Measurements from ENCODE around the gene PCDHA2.
"Not testable (repeated sequence)": the region's sequence is repeated elsewhere in the genome, so short reads cannot be mapped to it uniquely, and the experiment has no call there.

The PCDHA2 gene

DNA sequence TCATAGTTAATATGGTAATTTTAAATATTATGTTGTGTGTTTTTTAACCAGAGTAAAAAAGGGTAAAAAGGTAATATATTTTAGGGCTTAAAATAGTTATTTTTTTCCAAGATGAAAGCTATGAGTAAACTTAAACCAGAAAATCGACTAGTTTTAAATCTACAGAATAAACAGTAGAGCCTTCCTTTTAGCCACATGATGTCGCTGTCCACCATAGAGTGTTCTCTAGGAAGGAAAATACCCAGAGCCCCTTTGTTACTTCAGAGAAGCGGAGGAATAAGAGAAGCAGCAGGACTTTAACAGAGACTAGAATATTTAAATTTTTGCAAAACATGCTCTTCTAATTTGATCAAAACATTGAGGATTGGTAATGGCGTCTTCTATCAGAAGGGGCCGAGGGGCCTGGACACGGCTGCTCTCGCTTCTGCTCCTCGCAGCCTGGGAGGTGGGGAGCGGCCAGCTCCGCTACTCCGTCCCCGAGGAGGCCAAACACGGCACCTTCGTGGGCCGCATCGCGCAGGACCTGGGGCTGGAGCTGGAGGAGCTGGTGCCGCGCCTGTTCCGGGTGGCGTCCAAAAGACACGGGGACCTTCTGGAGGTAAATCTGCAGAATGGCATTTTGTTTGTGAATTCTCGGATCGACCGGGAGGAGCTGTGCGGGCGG is at the start of gene PCDHA2:
Gene PCDHA2, plus strand, starts transcription at position 258 of the 664 bp plus-strand sequence.
- DNase-seq (ENCODE audit: low spot score) = no peak

DNA sequence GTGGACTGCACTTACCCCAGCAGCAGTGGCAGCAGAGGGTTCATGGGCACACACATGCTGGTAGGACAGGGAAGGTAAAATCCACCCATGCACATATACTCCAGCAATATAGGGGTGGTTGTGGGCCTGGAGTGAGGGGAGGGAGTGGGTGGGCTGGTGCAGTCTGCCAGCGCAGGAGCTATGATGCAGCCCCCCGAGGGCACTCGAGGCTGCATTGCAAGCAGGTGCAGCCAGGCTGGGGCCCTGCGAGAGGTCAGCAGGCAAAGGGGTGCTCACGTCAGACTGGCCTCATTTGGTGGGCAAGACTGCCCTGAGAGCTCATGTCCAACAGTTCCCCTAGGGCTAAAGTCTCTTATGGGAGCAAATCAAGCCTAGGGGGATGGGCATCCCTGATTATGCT is 41.1 kb upstream of the PCDHA2 start:
- no peak for DNase-seq (ENCODE audit: low spot score)

DNA sequence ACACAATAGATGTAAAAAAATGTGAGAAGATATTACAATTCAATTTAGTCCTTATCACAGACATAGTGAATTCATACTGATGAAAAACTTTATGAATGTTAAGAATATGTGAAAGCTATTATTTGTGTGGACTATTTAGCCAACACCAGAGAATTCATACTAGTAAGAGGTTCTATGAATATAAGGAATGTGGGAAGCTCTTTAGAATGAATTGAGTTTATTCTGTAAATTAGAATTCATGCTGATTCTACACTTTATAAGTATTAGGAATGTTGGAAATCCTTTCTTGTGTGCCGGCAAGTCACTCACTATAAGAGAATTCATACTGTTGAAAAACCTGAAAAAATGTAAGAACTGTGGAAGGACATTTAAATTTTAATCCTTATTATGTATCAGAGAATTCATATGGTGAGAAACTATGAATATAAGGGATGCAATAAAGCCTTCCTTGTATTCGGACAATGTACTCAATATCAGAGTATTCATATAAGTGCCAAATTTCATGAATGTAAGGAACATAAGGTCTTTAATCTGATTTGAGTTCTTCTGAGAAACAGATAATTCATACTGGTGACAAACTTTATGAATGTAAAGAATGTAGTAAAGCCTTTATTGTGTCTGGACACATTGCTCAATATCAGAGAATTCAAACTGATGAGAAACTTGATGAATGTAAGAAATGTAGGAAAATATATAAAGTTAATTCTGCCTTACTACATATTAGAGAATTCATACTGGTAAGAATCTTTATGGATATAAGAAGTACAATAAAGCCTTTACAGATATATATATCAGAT is 30.3 kb upstream of the PCDHA2 start:
- DNase-seq (ENCODE audit: low spot score) = no peak

DNA sequence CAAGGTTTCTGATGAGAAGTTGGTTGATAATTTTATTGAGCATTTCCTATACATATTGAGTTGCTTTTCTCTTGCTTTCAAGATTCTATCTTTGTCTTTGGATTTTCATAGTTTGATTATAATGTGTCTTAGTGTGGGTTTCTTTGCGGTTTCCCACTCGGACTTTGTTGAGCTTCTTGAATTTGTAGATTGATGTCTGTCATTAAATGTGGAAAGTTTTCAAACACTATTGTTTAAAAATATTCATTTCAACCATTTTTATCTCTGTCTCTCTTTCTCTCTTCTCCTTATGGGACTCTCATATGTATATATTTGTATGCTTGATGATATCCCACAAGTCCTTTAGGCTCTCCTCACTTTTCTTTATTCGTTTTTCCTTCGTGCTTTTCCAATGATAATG is 27.2 kb upstream of the PCDHA2 start:
- DNase-seq (ENCODE audit: low spot score) = no peak

DNA sequence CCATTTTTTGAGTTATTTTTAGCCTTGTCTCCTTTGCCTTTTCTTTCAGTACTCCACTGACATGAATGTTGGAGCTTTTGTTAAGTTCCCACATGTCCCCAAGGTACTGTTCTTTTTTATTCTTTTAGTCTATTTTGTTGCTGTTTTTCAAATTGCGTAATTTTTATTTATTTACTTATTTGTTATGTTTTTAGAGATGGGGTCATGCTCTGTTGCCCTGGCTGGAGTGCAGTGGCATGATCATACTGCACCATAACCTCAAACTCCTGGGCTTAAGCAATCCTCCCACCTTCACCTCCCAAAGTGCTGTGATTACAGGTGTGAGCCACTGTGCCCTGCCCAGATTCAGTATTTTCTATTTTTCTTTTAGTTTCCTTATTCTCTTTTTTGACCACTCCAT is 14.1 kb upstream of the PCDHA2 start:
- DNase-seq (ENCODE audit: low spot score) = no peak

DNA sequence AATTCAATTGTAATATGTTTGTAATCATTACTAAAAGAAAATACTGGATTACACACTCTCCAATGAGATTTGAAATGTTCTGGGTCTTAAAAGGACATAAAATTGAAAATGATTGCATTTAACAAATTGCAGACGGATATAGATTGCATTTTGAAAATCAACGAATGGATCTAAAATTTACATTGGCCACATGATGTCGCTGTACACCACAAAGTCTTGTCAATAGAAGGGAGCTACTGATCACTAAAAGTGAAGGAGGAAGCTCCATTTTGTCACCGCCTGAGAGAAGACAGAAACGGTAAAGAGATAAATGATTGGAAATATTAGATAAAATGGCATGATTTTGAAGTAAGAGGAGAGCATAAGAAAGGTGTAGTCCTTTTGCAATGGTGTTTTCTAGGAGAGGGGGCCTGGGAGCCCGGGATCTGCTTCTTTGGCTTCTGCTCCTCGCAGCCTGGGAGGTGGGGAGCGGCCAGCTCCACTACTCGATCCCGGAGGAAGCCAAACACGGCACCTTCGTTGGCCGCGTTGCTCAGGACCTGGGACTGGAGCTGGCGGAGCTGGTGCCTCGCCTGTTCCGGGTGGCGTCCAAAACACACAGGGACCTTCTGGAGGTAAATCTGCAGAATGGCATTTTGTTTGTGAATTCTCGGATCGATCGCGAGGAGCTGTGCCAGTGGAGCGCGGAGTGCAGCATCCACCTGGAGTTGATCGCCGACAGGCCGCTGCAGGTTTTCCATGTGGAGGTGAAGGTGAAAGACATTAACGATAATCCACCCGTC is 8.6 kb upstream of the PCDHA2 start, which contains the start of gene PCDHA1:
Gene PCDHA1, plus strand, starts transcription at position 236 of the 782 bp plus-strand sequence.
- no peak for DNase-seq (ENCODE audit: low spot score)

DNA sequence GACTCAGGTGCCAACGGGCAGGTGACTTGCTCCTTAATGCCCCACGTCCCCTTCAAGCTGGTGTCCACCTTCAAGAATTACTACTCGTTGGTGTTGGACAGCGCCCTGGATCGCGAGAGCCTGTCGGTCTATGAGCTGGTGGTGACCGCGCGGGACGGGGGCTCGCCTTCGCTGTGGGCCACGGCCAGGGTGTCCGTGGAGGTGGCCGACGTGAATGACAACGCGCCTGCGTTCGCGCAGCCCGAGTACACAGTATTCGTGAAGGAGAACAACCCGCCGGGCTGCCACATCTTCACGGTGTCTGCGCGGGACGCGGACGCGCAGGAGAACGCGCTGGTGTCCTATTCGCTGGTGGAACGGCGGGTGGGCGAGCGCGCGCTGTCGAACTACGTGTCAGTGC is 7.2 kb upstream of the PCDHA2 start:
- not testable (repeated sequence) for DNase-seq (ENCODE audit: low spot score)

DNA sequence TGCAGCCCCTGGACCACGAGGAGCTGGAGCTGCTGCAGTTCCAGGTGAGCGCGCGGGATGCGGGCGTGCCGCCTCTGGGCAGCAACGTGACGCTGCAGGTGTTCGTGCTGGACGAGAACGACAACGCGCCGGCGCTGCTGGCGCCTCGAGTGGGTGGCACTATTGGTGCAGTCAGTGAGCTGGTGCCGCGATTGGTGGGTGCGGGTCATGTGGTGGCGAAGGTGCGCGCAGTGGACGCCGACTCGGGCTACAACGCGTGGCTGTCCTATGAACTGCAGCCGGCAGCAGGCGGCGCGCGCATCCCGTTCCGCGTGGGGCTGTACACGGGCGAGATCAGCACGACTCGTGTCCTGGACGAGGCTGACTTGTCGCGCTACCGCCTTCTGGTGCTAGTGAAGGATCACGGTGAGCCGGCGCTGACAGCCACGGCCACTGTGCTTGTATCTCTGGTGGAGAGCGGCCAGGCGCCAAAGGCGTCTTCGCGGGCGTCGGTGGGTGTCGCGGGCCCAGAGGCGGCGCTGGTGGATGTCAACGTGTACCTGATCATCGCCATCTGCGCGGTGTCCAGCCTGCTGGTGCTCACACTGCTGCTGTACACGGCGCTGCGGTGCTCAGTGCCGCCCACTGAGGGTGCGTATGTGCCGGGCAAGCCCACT is 6.7 kb upstream of the PCDHA2 start:
- not testable (repeated sequence) for DNase-seq (ENCODE audit: low spot score)

DNA sequence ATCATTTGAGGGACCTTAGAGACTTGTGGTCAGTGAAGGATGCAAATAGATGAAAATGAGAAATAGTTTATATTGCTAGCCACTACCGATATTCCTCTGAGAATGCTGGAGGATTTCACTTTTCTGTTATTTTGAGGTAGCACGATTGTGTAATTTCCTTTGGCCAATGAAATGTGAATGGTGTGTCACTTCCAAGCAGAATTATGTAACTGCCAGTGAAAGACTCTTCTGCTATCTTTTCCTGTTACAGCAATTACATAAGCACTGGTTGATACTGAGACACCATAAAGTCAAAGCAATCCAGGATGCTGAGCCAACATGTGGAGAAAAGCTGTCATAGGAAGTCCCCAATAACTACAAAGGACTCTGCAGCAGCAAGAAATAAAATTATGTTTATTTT is 3.6 kb upstream of the PCDHA2 start:
- no peak for DNase-seq (ENCODE audit: low spot score)

DNA sequence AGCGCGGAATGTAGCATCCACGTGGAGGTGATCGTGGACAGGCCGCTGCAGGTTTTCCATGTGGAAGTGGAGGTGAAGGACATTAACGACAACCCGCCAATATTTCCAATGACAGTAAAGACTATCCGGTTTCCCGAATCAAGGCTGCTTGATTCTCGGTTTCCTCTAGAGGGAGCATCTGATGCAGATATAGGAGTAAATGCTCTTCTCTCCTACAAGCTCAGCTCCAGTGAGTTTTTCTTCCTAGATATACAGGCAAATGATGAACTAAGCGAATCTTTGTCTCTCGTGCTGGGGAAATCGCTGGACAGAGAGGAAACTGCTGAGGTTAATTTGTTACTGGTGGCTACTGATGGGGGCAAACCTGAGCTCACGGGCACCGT is 598 bp downstream of the PCDHA2 start:
- DNase-seq (ENCODE audit: low spot score) = peak; percentile 17

DNA sequence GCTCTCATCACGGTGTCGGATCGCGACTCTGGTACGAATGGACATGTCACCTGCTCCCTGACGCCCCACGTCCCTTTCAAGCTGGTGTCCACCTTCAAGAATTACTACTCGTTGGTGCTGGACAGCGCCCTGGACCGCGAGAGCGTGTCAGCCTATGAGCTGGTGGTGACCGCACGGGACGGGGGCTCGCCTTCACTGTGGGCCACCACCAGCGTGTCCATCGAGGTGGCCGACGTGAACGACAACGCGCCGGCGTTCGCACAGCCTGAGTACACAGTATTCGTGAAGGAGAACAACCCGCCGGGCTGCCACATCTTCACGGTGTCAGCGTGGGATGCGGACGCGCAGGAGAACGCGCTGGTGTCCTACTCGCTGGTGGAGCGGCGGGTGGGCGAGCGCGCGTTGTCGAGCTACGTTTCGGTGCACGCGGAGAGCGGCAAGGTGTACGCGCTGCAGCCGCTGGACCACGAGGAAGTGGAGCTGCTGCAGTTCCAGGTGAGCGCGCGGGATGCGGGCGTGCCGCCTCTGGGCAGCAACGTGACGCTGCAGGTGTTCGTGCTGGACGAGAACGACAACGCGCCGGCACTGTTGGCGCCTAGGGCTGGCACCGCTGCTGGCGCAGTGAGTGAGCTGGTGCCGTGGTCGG is 1.5 kb downstream of the PCDHA2 start:
- not testable (repeated sequence) for DNase-seq (ENCODE audit: low spot score)

DNA sequence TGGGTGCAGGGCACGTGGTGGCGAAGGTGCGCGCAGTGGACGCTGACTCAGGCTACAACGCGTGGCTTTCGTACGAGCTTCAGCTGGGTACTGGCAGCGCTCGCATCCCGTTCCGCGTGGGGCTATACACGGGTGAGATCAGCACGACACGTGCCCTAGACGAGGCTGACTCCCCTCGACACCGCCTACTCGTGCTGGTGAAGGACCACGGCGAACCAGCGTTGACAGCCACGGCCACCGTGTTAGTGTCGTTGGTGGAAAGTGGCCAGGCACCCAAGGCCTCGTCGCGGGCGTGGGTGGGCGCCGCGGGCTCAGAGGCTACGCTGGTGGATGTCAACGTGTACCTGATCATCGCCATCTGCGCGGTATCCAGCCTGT is 2.1 kb downstream of the PCDHA2 start:
- no peak for DNase-seq (ENCODE audit: low spot score)

DNA sequence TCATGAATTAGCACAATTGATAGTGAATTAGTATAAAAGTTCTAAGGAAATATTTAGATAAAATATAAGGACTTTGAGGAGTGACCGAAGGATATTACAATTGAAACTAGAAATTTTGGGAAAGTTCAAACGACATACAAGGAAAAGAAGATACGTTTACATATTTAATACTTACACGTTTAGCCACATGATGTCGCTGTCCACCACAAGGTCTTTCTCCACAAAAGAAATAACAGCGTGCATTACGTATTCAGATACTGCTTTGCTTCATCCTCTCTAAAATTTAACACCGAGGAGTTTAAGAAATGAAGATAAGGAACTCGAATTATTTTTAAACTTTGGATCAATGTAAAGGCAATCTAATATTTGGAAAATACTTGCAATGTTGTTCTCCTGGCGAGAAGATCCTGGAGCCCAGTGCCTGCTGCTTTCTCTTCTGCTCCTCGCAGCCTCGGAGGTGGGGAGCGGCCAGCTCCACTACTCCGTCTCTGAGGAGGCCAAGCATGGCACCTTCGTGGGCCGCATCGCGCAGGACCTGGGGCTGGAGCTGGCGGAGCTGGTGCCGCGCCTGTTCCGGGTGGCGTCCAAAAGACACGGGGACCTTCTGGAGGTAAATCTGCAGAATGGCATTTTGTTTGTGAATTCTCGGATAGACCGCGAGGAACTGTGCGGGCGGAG is 6.3 kb downstream of the PCDHA2 start, which contains the start of gene PCDHA3:
Gene PCDHA3, plus strand, starts transcription at position 242 of the 678 bp plus-strand sequence.
- no peak for DNase-seq (ENCODE audit: low spot score)

DNA sequence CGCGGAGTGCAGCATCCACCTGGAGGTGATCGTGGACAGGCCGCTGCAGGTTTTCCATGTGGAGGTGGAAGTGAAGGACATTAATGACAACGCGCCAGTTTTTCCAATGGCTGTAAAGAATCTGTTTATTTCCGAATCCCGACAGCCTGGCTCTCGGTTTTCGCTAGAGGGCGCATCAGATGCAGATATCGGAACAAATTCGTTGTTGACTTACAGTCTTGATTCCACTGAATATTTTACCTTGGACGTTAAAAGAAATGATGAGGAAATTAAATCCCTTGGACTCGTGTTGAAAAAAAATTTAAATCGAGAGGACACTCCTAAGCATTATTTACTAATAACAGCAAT is 6.8 kb downstream of the PCDHA2 start:
- peak; percentile 10 for DNase-seq (ENCODE audit: low spot score)

DNA sequence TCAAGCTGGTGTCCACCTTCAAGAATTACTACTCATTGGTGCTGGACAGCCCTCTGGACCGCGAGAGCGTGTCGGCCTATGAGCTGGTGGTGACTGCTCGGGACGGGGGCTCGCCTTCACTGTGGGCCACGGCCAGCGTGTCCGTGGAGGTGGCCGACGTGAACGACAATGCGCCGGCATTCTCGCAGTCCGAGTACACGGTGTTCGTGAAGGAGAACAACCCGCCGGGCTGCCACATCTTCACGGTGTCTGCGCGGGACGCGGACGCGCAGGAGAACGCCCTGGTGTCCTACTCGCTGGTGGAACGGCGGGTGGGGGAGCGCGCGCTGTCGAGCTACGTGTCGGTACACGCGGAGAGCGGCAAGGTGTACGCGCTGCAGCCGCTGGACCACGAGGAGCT is 7.7 kb downstream of the PCDHA2 start:
- DNase-seq (ENCODE audit: low spot score) = not testable (repeated sequence)

DNA sequence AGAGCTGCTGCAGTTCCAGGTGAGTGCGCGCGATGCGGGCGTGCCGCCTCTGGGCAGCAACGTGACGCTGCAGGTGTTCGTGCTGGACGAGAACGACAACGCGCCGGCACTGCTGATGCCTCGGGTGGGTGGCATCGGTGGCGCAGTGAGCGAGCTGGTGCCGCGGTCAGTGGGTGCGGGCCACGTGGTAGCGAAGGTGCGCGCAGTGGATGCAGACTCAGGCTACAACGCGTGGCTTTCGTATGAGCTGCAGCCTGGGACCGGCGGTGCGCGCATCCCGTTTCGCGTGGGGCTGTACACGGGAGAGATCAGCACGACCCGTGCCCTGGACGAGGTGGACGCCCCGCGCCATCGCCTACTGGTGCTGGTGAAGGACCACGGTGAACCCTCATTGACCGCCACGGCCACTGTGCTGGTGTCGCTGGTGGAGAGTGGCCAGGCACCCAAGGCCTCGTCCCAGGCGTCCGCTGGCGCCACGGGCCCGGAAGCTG is 8.2 kb downstream of the PCDHA2 start:
- DNase-seq (ENCODE audit: low spot score) = no peak

DNA sequence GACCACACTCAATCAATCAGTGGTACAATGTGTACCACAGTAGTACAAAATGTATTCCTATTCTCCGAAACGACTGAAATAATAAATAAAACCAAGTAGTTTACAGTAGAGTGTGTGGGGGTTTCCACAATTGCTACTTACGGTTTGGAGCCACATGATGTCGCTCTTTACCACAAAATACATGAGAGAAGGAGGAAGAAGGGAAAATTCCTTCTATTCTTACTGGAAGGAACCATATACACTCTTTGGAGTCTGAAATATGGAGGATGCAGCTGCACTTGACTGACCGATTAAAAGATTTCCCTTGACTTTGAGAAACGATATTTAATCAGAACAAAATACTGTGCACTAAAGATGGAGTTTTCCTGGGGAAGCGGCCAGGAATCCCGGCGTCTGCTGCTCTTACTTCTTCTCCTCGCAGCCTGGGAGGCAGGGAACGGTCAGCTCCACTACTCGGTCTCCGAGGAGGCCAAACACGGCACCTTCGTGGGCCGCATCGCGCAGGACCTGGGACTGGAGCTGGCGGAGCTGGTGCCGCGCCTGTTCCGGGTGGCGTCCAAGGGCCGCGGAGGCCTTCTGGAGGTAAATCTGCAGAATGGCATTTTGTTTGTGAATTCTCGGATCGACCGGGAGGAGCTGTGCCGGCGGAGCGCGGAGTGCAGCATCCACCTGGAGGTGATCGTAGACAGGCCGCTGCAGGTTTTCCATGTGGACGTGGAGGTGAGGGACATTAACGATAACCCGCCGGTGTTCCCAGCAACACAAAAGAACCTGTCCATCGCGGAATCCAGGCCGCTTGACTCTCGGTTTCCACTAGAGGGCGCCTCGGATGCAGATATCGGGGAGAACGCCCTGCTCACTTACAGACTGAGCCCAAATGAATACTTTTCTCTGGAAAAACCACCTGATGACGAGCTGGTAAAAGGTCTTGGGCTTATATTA is 12.5 kb downstream of the PCDHA2 start, which contains the start of gene PCDHA4:
Gene PCDHA4, plus strand, starts transcription at position 235 of the 942 bp plus-strand sequence.
- DNase-seq (ENCODE audit: low spot score) = no peak

DNA sequence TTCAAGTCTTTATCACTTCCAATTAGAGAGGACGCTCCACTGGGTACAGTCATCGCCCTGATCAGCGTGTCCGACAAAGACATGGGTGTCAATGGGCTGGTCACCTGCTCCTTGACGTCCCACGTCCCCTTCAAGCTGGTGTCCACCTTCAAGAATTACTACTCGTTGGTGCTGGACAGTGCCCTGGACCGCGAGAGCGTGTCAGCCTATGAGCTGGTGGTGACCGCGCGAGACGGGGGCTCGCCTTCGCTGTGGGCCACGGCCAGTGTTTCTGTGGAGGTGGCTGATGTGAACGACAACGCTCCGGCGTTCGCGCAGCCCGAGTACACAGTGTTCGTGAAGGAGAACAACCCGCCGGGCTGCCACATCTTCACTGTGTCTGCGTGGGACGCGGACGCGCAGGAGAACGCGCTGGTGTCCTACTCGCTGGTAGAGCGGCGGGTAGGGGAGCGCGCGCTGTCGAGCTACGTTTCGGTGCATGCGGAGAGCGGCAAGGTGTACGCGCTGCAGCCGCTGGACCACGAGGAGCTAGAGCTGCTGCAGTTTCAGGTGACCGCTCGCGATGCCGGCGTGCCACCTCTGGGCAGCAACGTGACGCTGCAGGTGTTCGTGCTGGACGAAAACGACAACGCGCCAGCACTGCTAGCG is 13.7 kb downstream of the PCDHA2 start:
- not testable (repeated sequence) for DNase-seq (ENCODE audit: low spot score)

DNA sequence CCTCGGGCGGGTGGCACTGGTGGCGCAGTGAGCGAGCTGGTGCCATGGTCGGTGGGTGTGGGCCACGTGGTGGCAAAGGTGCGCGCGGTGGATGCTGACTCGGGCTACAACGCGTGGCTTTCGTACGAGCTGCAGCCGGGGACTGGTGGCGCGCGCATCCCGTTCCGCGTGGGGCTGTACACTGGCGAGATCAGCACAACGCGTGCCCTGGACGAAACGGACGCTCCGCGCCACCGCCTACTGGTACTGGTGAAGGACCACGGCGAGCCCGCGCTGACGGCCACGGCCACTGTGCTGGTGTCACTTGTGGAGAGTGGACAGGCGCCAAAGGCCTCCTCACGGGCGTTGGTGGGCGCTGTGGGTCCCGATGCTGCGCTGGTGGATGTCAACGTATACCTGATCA is 14.2 kb downstream of the PCDHA2 start:
- DNase-seq (ENCODE audit: low spot score) = no peak

All from AG08395 (cell line).